LNCaP clone FGC (cell line): ENCODE results near the gene MYCBP.
"Not testable (repeated sequence)": the region's sequence is repeated elsewhere in the genome, so short reads cannot be mapped to it uniquely, and the experiment has no call there.

Experiments used
- DNase-seq: peaks from one replicate; pipeline ENCODE4 v3.0.0-alpha.2; 2011; ENCODE audit warnings: low read depth
- H3K4me3 ChIP-seq: 2 replicates; pipeline ENCODE4 v1.5.1; 2011; ENCODE audit warnings: mild to moderate bottlenecking, low read depth, low read length, control low read depth
- CTCF ChIP-seq: IDR thresholded peaks from 2 replicates; pipeline ENCODE4 v1.5.1; 2012; ENCODE audit warnings: mild to moderate bottlenecking; ENCODE audit not compliant: control insufficient read depth, insufficient read depth; ENCODE audit errors: extremely low read depth

MYCBP gene

GRCh38 chr1:38873027-38873969 lies at the start of gene MYCBP:
Gene MYCBP, minus strand, starts transcription at chr1:38873348. Its CDS starts 43 bp downstream, at chr1:38873305.
- H3K4me3 ChIP-seq = peak within 1 kb of the TSS; percentile 89
- TF ChIP-seq CTCF = no peak; the same call in 1 of the 2 replicates
- DNase-seq = peak; percentile 89

GRCh38 chr1:38919130-38919529 lies 46.0 kb upstream of the MYCBP start:
- DNase-seq = no peak
- H3K4me3 ChIP-seq = no peak overlapping the region
- TF ChIP-seq CTCF = no peak

- DNase-seq = no peak
- H3K4me3 ChIP-seq = no peak overlapping the region
- TF ChIP-seq CTCF = no peak
Measured at GRCh38 chr1:38918568-38918967, 45.4 kb upstream of the MYCBP start.

GRCh38 chr1:38917772-38918171 lies 44.6 kb upstream of the MYCBP start:
- H3K4me3 ChIP-seq = no peak overlapping the region
- no peak for DNase-seq
- no peak for TF ChIP-seq CTCF

GRCh38 chr1:38917337-38917736 lies 44.2 kb upstream of the MYCBP start:
- TF ChIP-seq CTCF = no peak
- no peak for DNase-seq
- no peak overlapping the region for H3K4me3 ChIP-seq

- no peak overlapping the region for H3K4me3 ChIP-seq
- no peak for DNase-seq
- no peak for TF ChIP-seq CTCF
Measured at GRCh38 chr1:38915352-38915948, 42.3 kb upstream of the MYCBP start.

GRCh38 chr1:38914908-38915307 lies 41.8 kb upstream of the MYCBP start:
- H3K4me3 ChIP-seq, DNase-seq: not testable (repeated sequence)
